ENCODE measurements around the gene VWA3B.

The VWA3B gene

GRCh38 chr2:98175811-98176210 lies 88.8 kb downstream of the VWA3B start:
- DNase-seq: peak in 1 of 2 donors; percentile 8

- DNase-seq: no peak
Measured at GRCh38 chr2:98177286-98177685, 90.3 kb downstream of the VWA3B start.

GRCh38 chr2:98177986-98178385 lies 91.0 kb downstream of the VWA3B start:
- DNase-seq: no peak

- DNase-seq: no peak
Measured at GRCh38 chr2:98180456-98180855, 93.5 kb downstream of the VWA3B start.

GRCh38 chr2:98181346-98181745 lies 94.4 kb downstream of the VWA3B start:
- DNase-seq: no peak

- no peak for DNase-seq
Measured at GRCh38 chr2:98185801-98186200, 98.8 kb downstream of the VWA3B start.

- no peak for DNase-seq
Measured at GRCh38 chr2:98187194-98187593, 100.2 kb downstream of the VWA3B start.

- DNase-seq: no peak
Measured at GRCh38 chr2:98188351-98189046, 101.5 kb downstream of the VWA3B start.

- DNase-seq: no peak
Measured at GRCh38 chr2:98191883-98192282, 104.9 kb downstream of the VWA3B start.

GRCh38 chr2:98201576-98201975 lies 114.6 kb downstream of the VWA3B start:
- no peak for DNase-seq

- no peak for DNase-seq
Measured at GRCh38 chr2:98205889-98206288, 118.9 kb downstream of the VWA3B start.

- no peak for DNase-seq
Measured at GRCh38 chr2:98212092-98213000, 125.4 kb downstream of the VWA3B start.

- DNase-seq: no peak
Measured at GRCh38 chr2:98216616-98217015, 129.6 kb downstream of the VWA3B start.

- DNase-seq: no peak
Measured at GRCh38 chr2:98219152-98219551, 132.2 kb downstream of the VWA3B start.

- DNase-seq: no peak
Measured at GRCh38 chr2:98233941-98234340, 147.0 kb downstream of the VWA3B start.

GRCh38 chr2:98234776-98235175 lies 147.8 kb downstream of the VWA3B start:
- no peak for DNase-seq

GRCh38 chr2:98236935-98237334 lies 150.0 kb downstream of the VWA3B start:
- no peak for DNase-seq

- DNase-seq: no peak
Measured at GRCh38 chr2:98240786-98241398, 153.9 kb downstream of the VWA3B start.

- DNase-seq: no peak
Measured at GRCh38 chr2:98241592-98241991, 154.6 kb downstream of the VWA3B start.

- DNase-seq: no peak
Measured at GRCh38 chr2:98242003-98242402, 155.0 kb downstream of the VWA3B start.

- DNase-seq: no peak
Measured at GRCh38 chr2:98245491-98245890, 158.5 kb downstream of the VWA3B start.

GRCh38 chr2:98247383-98247782 lies 160.4 kb downstream of the VWA3B start:
- no peak for DNase-seq

GRCh38 chr2:98252038-98252773 lies 165.2 kb downstream of the VWA3B start:
- DNase-seq: no peak

Data from stimulated activated CD4-positive, alpha-beta T cell treated with anti-CD3 and anti-CD28 coated beads, Interleukin-2, amount 100 ng/mL, for 24 hours (primary cell).